ENCODE data around the gene KLF17.

GRCh38 chr1:44135886-44136285 lies 17.3 kb downstream of the KLF17 start:
- TF ChIP-seq CTCF (IDR thresholded peaks at IDR 0.05) (no peak), POLR2A (IDR thresholded peaks at IDR 0.05) (no peak)
